ENCODE data around the gene ASPSCR1.

ASPSCR1 gene

DNA sequence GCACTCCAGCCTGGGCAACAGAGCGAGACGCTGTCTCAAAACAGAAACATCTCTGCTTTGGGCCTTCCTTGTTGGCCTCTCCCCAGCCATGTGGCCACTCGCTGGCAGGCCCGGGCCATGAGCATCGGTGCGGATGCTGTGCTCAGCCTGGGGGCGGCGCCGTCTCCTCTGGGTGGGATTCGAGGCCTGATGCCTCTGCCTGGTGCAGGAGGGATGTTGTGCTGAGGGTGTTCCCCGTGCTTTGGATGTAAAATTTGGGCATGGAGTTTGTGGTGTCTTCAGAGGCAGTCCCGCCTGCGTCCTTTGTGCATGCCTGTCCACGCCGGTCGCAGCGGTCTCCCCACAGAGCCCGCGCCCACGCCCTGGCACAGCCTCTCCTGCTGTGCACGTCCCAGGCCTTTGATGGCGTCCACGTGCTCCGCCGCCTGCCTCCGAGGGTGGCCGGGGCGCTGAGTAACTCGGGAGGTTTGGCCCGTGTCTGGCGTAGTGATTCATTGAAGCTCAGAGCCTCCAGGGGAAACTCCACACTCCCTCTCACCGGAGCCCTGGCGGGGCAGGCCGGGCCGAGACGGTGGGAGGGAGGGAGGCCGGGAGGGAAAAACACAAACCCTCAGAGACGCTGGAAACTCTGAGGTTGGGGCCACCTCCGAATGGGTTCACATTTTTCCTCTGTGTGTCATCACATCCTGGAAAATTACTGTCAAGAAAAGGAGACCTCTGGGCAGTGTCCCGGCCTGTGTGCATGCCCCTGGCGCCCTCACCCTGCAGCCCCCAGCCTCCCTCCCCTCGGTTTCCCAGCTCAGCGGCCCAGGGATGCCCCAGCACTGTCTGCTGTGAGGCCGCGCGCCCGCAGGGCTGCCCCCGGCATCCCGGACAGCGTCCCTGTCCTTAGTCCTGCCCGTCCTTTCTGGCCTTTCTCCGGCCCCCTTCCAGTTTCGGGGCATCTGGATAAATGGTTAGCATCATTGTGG, 26.3 kb downstream of the ASPSCR1 start:
- TF ChIP-seq GATA2 (IDR thresholded peaks at IDR 0.05; ENCODE audit: low read depth, low read length) (no peak), GATA3 (IDR thresholded peaks at IDR 0.05; ENCODE audit: low read depth, low read length) (no peak)

DNA sequence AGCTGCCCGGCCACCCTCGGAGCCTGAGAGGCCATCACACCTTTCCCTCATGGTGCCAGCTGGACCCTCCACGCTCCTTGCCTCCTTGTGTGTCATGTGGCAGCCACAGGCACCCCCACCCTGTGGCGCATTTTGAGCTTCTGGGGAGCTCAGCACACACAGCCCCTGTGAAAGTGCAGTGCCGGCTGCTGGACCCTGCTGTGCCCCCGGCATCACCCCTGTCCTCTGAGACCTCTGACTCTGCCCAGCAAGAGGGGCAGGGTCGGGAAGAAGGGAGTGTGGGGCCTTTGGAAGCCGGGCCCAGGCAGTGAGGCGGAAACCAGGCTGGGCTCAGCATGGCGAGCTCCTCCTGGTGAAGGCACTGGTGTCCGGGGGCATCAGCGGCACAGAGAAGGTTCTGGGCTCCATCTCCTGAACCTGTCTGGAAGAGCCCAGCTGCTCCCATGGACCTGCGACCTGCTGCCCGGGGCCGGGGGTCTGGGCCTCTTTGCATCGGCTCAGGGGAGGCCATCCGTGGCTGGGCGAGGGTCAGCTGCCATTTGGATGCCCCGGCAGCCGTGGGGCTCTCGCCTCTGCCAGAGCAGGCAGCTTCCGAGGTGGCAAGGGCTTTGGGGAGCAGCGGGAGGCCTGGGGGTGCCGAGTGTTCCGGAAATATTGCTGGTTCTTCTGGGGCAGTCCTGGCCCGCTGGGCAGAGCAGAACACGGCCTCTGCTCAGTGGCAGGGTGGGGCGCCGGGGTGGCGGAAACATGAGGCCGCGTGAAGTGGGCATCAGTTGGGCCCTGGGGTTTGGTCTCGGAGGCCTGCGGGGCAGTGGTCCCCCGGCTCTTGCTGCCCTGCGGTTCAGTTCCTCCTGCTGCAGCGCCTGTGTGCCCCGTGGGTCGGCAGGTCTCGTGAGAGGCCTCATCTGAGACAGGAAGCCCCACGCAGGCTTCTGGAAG, 27.4 kb downstream of the ASPSCR1 start:
- TF ChIP-seq GATA2 (IDR thresholded peaks at IDR 0.05; ENCODE audit: low read depth, low read length): no peak
- TF ChIP-seq GATA3 (IDR thresholded peaks at IDR 0.05; ENCODE audit: low read depth, low read length): no peak

DNA sequence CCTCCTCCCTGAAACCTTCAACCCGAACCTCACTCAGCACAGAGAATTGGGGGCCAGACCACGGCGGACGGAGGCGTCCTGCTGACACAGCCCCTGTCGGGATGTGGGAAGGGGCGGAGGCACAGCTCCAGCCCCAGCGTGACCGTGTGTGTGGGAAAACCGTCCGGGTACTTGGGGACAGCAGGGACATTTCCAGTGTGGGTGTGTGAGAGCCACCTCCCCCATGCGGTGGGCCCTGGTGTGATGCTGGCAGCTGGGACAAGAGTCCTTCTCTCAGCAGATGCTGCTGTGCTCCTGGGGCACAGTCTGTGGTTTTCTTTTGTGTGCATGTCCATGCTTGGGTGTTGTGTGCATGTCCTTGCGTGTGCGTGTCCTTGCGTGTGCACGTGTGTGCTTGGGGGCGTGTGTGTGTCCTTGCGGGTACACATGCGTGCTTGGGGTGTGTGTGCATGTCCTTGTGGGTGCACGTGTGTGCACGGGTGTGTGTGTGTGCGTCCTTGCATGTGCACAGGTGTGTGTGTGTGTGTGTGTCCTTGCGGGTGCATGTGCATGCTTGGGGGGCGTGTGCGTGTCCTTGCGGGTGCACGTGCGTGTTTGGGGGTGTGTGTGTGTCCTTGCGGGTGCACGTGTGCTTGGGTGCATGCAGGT, 28.4 kb downstream of the ASPSCR1 start:
- TF ChIP-seq GATA2 (IDR thresholded peaks at IDR 0.05; ENCODE audit: low read depth, low read length): no peak
- no peak for TF ChIP-seq GATA3 (IDR thresholded peaks at IDR 0.05; ENCODE audit: low read depth, low read length)

DNA sequence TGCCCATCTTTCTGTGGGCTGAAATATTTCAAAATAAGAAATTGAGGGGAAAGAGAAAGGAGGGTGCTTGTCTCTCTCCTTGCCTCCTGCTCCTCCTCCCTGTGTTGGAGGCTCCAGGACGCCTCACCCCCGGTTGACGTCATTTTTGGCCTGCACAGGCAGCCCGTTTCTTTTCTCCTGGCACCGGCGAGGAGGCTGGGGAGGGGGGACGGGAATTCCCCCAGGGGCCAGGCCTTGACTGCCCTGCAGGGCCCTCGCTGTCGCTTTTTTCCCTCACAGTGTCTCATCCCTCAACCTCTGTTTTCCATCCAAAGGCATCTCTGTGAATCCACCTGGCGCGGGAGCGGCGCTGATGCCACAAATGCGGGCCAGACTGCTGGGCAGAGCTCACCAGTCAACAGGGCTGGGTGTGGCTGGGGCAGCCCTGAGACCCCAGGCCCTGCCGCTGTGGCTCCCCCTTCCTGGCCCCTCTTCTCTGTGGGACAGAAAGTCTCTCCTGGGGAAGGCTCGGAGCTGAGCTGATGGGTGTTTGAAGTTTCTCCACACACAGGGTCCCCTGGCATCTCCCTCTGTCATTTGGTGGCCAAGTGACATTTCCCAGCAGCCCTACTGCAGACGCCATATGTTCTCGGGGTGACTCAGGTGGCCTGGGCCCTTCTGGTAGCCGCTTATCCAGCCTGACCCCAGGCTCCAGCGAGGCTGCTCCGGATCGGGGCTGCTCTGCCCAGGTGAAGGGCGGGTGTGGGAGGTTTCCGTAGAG, 29.2 kb downstream of the ASPSCR1 start:
- no peak for TF ChIP-seq GATA3 (IDR thresholded peaks at IDR 0.05; ENCODE audit: low read depth, low read length)
- TF ChIP-seq GATA2 (IDR thresholded peaks at IDR 0.05; ENCODE audit: low read depth, low read length): no peak

DNA sequence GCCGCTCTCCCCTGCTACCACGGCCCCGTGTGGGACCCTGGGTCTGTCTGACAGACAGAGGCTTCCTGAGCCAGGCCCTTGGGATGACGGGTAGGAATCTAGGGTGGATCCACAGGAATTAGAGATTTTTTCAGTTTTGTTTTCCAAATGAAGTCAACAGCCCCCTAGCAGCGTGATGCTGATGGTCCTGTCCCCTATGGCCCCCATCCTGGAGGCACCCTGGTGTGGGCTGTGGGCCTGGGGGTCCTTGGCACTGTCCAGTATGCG, 29.7 kb downstream of the ASPSCR1 start:
- TF ChIP-seq GATA3 (IDR thresholded peaks at IDR 0.05; ENCODE audit: low read depth, low read length): no peak
- no peak for TF ChIP-seq GATA2 (IDR thresholded peaks at IDR 0.05; ENCODE audit: low read depth, low read length)

DNA sequence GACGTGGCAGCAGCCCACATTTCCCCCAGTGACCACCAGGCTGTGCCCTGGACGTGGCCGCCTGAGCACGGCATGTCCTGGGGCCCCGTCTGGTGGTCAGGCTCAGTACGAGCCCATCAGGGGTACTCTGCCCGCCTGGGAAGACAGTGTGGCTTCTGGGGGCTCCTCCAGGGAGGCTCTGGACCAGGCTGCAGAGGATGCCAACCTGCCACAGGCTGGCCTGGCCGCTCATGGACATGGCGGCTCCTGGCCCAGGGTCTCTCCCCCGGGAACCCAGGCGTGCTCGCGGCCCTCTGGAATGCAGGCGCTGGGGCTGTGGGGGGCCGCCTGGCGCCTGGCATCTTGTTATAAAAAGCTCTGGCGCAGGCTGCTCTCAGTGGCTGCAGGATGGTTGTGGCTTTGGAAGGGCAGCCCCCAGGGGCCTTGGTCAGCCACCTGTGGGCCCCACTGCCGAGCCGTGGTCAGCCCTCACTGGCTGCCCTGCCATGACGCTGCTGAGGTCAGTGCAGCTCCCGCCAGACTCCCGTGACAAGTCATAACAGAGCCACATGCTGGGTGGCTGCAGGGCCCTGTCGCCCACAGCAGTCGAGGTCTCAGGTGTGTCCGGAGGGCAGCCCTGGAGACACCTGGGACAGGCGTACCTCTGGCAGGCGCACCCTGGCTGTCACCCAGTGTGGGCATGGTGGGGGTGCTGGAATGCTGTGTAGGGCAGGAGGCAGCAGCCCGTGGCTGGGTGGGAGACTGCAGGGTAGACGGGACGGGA, 30.2 kb downstream of the ASPSCR1 start:
- TF ChIP-seq GATA2 (IDR thresholded peaks at IDR 0.05; ENCODE audit: low read depth, low read length): no peak
- no peak for TF ChIP-seq GATA3 (IDR thresholded peaks at IDR 0.05; ENCODE audit: low read depth, low read length)

DNA sequence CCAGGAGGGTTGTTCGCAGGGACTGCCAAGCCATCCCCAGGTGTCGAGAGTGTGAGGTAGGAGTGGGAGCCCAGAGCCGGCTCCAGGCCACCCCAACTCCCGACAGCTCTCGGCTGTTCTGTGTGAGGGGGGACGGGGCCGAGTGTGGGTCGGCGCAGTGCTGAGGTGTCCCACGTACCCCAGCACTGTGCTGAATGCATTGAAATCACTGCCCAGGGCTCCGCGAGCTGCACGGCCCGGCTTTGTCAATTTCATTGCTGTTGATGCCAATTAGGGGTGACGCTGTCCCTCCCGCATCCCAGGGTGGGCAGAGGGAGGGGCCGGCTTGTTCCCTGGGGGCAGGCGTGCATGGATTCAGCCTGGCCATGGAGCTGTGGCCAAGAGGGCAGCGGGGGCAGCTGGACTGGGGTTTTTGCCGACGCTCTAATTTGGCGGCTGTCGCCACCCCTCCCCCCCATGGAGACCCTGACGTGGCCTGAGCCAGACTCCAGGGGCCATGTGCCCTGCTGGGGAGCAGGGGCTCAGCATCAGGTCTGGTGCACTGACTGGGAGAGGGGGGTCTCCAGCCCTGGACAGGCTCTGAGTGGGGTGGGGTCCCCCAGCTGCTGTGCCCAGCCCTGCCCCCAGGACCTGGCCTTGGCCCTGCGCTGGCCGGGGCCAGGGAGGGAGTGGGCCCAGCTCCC, 31.0 kb downstream of the ASPSCR1 start:
- TF ChIP-seq GATA2 (IDR thresholded peaks at IDR 0.05; ENCODE audit: low read depth, low read length) (no peak), GATA3 (IDR thresholded peaks at IDR 0.05; ENCODE audit: low read depth, low read length) (no peak)

DNA sequence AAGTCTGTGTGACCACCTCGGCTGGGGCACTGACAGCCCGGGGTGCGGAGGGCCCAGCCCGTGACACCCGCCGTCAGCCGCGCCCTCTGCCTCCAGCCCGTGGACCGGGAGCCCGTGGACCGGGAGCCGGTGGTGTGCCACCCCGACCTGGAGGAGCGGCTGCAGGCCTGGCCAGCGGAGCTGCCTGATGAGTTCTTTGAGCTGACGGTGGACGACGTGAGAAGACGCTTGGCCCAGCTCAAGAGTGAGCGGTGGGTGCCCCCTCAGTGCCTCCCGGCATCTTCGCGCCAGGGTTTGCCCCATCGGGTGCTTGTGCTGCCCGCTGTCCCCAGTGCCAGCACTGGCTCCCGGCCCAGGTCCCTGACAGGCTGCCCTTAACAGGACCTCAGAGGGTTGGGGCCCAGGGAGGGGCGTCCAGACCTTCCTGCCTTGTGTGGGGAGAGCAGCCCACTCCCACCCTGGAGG, 31.5 kb downstream of the ASPSCR1 start:
- TF ChIP-seq GATA3 (IDR thresholded peaks at IDR 0.05; ENCODE audit: low read depth, low read length) (no peak), GATA2 (IDR thresholded peaks at IDR 0.05; ENCODE audit: low read depth, low read length) (no peak)

DNA sequence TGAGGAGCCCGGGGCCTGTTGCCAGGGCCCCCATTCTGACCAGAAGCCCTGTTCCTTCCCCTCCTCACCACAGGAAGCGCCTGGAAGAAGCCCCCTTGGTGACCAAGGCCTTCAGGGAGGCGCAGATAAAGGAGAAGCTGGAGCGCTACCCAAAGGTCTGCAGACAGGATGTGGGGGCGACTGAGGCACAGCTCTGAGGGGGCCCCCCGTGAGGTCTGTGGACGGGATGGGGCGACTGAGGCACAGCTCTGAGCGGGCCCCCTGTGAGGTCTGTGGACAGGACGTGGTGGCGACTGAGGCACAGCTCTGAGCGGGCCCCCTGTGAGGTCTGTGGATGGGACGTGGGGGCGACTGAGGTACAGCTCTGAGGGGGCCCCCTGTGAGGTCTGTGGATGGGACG, 32.0 kb downstream of the ASPSCR1 start:
- TF ChIP-seq GATA3 (IDR thresholded peaks at IDR 0.05; ENCODE audit: low read depth, low read length) (no peak), GATA2 (IDR thresholded peaks at IDR 0.05; ENCODE audit: low read depth, low read length) (no peak)

DNA sequence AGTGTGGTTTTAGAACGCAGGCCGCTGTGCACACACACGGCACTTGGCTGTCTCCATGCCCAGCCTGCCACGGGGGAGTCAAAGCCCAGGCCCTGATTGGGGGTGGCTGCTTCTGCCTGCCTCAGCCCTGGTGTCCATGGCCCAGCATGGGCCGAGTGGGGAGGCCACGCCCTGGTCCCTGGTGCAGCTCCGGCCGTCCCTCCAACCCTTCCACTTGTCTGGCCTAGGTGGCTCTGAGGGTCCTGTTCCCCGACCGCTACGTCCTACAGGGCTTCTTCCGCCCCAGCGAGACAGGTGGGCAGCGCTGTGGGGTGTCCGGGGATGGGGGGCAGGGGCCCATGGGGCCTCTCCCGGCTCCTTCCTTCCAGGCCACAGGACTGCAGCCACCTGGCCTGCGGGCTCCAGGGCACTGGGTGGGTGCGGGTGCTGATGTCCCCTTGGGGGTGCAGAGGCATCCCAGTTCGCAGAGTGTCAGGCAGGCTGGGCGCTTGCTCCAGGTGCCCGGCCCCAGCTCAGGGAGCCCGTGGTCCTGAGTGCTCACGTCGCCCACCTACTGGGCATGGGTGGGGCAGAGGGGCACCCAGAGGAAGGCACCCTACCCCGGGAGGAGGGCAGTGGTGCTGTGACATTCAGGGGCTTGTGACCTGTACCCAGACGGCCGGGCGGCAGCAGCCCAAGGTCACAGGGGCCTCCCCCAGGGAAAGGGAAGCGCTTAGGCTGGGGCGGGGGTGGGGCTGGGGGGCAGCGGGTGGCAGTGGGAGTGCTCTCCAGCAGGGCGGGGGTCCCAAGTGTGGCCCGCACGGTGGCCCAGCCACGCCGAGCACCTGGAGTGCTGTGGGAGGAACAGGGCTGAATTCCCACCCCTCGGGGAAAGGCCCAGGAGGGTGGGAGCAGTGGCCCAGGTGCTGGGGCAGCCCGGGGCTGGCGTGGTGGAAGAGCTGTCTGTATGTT, 33.4 kb downstream of the ASPSCR1 start:
- no peak for TF ChIP-seq GATA3 (IDR thresholded peaks at IDR 0.05; ENCODE audit: low read depth, low read length)
- TF ChIP-seq GATA2 (IDR thresholded peaks at IDR 0.05; ENCODE audit: low read depth, low read length): no peak

DNA sequence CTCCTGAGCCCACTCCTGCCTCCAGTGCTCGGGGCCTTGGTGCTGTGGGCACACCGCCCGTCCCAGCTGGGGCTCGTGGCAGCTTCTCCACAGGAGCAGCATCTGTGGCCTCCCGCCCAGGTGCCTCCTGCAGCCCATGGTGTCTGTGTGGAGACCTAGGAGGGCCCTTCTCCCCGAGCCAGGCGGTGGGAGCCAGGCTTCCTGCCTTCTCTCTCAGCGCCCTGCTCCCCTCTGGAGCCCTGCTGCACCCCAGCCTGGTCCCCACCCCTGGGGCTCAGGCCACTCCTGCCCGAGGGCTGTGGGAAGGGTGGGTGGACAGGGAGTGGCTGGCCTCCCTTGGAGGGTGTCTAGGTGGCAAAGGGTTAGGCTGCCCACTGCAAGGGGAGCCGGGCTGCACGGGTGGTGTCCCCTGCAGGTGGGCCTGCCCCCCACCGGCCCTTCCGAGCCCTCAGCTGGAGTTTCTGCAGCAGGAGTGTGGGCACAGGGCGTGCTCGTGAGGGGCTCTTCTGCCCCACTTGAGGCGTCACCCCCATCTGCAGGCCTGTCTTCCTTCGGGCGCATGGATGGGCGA, 34.3 kb downstream of the ASPSCR1 start:
- TF ChIP-seq GATA3 (IDR thresholded peaks at IDR 0.05; ENCODE audit: low read depth, low read length) (no peak), GATA2 (IDR thresholded peaks at IDR 0.05; ENCODE audit: low read depth, low read length) (no peak)
